Neural progenitor cell (in vitro differentiated cells): ENCODE results near the gene HMCN1.

Source experiments
- EZH2 ChIP-seq: fragments of 200-600 bp; sonication (generic); IDR thresholded peaks from 2 replicates; pipeline ENCODE4 v1.6.1; 2017; ENCODE audit warnings: antibody characterized with exemption, mild to moderate bottlenecking, moderate library complexity
- TF ChIP-seq, protein P1 (sequence below): fragments of 200-600 bp; sonication (generic); IDR thresholded peaks from 2 replicates; pipeline ENCODE4 v1.5.1; 2017; ENCODE audit warnings: antibody characterized with exemption, mild to moderate bottlenecking

DNA sequence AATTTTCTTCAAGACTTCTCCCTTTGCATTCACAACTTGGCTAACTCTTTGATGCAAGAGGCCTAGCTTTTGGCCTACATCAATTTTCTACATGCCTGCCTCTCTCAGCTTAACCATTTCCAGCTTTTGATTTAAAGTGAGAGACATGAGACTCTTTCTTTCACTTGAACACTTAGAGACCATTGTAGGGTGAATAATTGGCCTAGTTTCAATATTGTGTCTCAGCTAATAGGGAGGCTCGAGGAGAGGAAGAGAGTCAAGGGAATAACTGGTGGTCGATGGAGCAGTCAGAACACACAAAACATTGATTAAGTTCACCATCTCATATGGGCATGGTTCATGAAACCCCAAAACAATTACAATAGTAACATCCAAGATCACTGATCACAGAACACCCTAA, 415.4 kb downstream of the HMCN1 start:
- TF ChIP-seq, protein P1, sequence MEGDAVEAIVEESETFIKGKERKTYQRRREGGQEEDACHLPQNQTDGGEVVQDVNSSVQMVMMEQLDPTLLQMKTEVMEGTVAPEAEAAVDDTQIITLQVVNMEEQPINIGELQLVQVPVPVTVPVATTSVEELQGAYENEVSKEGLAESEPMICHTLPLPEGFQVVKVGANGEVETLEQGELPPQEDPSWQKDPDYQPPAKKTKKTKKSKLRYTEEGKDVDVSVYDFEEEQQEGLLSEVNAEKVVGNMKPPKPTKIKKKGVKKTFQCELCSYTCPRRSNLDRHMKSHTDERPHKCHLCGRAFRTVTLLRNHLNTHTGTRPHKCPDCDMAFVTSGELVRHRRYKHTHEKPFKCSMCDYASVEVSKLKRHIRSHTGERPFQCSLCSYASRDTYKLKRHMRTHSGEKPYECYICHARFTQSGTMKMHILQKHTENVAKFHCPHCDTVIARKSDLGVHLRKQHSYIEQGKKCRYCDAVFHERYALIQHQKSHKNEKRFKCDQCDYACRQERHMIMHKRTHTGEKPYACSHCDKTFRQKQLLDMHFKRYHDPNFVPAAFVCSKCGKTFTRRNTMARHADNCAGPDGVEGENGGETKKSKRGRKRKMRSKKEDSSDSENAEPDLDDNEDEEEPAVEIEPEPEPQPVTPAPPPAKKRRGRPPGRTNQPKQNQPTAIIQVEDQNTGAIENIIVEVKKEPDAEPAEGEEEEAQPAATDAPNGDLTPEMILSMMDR, result no peak
- TF ChIP-seq EZH2, result no peak
